ENCODE measurements around the gene GABBR2.

Gene GABBR2

DNA sequence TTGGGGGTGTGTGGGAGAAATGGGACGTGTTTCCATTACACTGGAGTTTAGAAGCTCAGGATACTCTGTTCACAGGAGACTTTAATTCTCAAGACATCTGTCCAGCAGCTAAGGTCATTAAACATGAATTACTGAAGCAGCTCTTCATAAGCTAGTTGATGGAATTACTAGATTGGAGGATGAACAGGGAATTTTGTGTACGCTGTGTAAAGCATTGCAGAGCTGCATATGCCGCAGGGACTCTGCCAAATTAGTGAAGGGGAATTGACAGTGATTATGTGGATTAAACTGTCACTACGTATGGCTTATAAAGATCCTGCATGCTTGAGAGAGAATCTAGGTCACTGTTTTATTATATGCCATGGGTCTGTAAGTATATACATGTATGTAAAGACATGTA is 275.8 kb downstream of the GABBR2 start:
- DNase-seq (ENCODE audit: low read depth) = no peak

DNA sequence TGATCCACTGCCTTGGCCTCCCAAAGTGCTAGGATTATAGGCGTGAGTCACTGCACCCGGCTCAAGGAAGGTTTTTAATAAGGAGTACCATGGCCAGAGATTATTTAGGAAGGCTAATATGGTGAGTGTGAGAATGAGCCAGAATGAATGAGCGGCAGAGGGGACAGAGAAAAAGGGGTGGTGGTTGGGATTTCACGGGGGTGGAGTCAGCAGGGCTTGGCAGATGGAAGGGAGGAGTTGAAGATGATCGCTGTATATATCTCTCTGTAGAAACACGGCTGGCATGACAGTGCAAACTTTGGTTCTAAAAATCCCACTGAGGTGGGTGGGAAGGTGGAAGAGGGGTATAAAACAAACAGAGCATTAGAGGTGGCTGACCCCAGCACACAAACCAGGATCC is 276.6 kb downstream of the GABBR2 start:
- DNase-seq (ENCODE audit: low read depth) = no peak

DNA sequence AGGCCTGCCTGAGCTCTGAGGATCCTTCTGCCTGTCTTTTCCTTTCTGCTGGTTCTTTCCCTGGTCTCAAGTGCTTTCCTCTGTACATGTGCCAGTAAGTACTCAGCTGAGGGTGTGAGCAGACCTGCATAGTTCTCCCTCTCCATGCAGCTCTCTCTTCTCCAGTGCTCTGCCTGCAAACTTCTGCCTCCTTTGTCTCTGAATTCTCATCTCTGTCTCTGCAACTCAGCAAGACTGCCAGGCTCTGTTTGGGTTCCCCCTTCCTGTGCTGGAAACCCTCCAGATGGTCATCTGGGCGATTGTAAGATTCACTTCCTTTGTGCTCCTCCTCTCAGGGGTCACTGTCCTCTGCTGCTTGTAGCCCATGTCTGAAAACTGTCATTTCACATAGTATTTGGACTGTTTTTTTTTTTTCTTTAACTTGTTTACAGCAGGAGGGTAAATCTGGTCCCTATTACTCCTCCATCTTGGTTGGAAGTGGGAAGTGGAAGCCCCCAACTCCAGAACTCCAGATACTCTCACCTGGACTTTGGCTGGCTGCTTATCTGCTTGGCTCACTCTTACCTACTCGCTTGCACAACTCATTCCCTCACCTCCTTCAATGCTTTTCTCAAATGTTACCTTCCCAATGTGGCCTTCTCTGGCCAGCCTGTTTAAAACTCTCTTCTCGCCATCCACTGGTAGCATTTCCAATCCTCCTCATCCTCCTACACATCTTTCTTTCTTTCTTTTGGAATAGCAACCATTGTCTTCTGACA is 278.0 kb downstream of the GABBR2 start:
- no peak for DNase-seq (ENCODE audit: low read depth)

DNA sequence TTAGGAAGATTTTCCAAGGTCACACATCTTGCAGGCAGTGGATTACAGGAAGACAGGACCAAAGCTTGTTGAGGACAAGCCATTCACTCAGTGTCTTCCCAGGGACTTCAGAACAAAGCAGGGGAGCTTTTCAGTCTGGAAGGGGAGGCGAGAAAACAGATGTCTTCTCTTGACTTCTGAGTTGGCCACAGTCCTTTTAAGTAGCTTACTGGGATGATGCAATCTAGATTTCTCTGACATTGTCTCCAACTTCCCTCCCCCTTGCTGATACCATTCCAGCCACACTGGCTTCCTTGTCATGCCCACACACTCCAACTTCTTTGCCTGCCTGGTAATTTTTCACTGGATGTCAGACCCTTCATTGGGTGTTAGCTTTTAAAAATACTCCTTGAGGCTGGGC is 279.1 kb downstream of the GABBR2 start:
- DNase-seq (ENCODE audit: low read depth) = no peak

DNA sequence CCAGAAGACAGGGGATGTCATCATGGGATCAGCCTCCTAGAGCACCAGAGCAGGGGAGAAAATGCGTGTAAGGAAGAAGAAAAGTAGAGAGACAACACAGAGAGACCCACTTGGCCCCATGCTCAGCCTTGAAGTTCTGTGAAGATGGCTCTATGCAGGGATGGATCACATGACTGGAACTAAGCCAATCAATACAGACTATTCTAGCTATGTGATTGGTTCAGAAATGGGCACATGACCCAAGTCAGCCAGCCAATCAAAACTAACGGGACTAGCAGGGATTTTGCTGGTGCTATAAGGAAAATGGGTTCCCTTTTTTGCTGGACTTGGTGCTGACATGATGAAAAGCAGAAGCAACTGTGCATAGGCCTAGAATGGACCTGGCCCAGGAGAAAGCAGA is 280.3 kb downstream of the GABBR2 start:
- no peak for DNase-seq (ENCODE audit: low read depth)

DNA sequence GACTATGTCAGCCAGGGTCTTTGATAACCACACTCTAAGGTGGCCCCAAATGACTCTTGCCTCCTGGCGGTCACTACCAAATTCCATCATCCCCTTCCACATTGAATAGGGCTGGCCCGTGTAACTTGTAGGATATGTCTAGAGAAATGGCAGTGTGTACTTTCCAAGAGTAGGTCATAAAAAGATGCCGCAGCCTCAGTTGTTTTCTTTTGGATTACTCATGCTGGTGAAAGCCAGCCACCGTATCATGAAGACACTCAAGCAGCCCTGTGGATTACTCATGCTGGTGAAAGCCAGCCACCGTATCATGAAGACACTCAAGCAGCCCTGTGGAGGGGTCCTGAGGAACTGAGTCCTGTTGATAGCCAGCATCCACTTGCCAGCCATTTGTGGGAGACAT is 281.2 kb downstream of the GABBR2 start:
- DNase-seq (ENCODE audit: low read depth) = no peak

DNA sequence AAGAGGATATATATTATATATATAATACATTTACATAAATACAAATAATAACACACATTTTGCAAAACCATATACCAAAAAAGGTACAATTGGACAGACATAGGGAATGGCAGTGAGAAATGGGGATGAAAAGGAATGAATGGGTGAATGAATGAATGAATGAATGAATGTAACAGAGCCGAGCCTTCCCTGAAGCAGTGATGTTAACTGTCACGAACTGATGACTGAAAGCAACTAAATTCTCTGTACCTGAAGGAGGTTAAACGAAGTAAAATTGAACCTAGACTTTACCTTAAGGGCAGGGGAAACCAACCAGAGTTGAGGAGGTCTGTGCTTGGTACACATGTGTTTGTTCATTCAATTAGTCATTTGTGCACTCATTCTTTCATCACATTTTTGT is 283.7 kb downstream of the GABBR2 start:
- DNase-seq (ENCODE audit: low read depth) = no peak

DNA sequence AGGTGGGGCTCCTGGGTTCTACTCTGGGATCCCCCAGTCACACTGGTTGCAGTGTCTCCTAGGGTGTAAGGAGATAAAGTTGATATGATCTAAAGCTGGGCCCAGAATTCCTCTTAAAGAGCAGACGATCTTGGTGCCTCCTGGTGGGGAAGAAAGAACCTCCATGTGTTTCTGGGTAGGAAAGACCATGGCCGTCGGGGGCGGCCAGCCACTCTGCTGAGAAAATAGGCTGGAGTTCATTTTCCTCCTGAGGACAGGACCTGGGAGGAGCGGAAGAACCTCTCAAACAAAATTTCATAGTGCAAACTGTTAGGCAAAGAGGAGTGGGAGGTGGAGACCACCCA is 289.5 kb downstream of the GABBR2 start:
- DNase-seq (ENCODE audit: low read depth) = no peak

DNA sequence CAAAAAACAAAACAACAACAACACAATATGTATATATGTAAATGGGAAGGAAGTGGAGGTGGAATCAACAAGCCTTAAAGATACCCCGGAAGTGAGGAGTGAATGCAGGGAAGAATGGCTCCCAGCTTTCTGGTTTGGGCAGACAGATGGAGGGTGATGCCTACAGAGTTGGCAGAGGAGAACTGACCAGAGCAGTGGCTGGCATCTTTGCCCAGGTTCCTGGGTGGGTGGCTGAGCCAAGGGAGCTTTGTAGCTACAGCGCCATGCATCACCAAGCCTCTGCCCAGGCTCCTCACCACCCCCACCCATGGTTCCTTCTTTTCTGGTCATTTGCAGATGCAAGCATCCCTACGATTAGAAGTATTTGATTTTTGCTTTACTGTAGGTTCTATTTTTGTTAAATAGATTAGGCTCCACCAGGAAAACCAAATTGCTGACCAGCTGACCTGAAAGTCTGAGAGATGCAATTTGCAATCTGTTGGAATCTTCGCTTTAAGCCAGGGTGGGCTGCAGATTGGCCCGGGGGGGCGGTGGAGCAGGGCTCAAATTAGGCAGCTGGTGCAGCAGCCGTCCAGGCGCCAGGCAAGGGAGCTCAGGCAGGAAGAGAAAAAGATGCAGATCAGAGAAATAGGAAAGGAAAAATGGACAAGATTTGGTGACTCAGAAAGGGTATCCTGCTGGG is 290.0 kb downstream of the GABBR2 start:
- DNase-seq (ENCODE audit: low read depth) = no peak

DNA sequence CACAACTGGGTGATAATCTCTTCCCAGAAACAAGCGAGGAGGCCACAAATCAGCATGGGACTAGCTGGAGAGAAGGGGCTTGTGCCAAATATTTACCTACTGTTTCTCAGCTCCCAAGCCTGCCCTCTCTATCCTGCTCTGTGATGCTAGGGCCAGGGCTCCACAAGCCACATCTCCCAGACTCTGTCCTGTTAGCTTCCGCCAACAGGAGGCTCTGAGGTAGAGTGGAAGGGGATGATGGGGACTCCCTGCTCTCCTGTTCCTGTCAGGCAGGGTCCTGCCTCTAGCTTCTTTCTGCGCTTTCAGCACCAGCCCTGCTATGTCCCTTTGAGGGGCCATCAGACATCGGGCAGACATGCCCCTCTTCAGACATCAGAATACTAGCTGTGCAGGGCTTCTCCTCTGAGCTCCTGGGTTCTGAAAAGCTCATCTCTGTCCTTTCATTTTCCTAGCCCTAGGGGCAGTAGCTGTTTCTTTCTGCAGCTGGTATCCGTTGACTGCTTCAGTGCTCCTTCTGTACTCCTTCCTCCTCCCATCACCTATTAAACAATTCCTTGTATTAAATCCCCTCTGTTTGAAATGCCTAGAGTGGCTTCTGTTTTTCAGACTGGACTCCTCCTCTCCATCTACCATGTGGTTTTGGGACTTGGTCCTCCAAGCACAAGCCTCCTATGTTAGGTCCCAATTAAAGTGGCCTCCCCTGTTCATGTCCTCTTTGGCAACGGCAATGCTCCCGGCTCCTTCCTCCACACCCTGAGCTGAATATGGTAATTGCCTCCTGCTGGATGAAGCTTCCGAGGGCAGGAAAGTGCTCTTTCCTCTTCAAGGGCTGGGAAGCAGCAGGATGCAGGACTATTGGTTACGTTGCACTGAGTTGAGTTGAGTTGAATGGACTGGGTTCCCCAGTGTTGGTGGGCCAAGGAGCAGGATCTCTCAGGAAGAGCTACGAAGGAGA is 292.2 kb downstream of the GABBR2 start:
- no peak for DNase-seq (ENCODE audit: low read depth)

DNA sequence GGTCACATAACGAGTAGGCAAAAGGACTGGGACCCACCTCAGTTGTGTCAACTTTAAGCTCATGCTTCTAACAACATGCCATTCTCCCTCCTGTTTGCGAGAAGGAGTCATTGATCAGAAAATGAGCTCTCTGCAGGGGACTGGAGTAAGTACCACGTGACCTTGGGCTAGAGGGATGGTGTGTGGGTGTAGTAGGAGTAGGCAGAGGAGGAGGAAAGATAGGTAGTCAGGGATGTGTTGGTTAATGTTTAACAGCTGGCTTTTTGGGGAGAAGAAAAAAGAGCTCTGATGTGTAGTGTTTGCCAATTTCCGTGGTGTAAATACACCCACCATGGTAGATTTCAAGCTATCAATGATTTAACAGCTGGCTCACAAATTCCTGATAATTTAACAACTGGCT is 293.0 kb downstream of the GABBR2 start:
- DNase-seq (ENCODE audit: low read depth) = no peak

DNA sequence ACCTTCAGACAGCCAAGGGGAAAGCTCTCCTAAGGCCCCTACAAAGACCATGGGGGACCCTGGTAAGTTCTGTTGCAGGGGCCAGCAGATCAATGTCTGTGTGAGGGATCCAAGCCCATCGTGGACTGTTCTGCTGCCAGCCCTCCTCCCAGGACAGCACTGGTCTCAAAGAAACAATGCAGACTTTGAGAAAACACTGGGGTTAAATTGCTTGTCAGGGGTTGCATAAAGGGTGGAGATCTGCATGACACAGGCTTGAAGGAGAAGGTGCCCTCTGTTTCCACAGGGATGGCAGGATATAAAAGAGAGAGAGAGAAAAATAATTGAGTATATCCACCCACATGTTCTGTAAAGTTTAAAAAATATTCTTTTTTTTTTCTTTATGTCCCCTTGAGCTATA is 295.7 kb downstream of the GABBR2 start:
- DNase-seq (ENCODE audit: low read depth) = no peak

DNA sequence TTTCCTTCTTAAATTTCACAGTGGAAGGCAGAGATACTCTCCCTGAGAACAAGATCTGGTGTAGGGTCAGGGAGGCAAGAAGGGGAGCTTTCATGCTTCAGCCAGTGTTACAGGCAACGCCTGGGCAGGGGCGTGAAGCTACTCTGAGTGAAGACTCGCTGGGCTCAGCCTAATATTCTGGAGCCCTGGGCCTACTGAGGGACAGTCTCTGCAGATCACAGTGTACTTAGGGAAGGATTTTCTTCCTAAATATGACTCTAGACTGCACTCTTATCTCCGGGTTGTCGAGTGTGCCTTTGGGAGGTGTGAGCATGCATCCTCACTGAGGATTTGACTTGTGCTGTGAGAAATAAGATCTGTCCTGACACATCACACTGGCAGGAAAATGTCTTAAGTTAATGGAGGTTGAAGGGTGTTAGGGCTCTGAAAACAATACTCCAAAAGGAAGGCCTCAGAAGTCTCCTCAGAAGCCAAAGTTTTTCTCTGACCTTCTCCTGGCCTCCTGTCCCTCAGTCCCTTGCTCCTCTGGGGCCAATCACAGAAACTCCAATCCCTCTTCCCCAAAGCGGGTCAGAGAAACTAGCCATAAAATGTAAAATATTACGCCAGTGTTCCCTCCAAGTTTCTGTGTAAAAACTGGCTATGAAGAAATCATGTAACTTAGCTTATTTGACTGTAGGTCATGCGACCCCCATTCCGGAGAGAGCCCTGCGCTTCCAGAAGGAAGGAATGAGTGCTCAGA is 296.5 kb downstream of the GABBR2 start:
- no peak for DNase-seq (ENCODE audit: low read depth)

DNA sequence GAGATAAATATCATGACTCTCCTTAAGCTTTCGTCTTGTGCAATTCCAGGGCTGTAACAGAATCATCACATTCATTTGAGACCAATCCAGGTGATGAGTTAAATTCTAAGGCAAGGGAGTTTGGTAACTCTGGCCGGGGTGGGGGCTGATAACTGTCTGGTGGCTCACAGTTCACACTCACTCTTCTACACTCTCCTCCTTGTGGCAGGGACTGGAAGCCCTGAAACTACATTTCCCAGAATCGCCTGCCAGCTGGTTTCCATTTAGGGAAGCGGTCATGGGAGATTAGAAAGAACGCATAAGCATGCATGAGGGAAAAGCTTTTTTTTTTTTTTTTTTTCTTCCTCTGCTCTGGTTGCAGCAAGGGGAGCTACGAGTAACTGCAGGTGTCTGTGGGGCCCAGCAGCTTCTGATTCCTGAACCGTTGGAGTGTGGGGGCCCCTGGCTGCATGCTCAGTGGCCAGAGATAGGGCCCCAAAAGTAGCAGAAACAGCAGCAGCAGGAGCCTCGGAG is 298.5 kb downstream of the GABBR2 start:
- no peak for DNase-seq (ENCODE audit: low read depth)

DNA sequence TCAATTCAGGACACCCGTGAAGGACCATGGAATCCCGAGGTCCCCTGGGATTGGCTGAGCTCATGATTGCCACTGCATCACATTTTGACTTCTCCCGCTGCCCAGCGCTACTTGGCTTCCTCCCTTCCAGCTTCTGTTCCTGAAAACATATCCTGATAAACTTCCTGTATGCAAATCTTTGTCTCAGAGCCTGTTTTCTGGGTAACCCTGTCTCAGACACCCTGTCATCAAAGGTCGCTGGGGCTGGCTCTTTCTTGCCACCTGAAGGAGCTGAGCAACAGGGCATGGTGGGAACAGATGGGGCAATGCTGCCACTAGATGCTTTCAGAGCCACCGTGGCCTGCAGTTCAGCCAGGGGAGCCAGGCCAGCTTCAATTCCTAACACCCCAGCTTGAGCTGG is 299.0 kb downstream of the GABBR2 start:
- no peak for DNase-seq (ENCODE audit: low read depth)

DNA sequence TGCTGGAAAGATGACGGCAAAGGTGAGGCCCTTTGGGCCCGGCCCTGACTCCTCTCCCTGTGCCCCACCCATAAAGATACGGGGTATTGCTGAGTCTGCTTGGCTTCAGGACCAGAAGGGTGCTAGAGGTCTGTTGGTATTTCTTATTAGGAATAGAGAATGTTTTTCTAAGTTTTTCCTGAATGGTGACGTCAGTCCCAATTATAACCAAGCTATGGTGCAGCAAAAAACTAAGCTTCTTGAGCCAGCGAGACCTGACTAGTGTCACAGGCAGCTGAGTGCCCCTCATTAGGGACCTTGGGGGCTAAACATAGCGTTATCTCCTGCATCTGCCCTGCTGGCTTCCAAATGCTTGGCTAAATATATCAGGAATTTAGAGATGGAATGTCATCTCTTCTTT is 302.3 kb downstream of the GABBR2 start:
- DNase-seq (ENCODE audit: low read depth) = no peak

DNA sequence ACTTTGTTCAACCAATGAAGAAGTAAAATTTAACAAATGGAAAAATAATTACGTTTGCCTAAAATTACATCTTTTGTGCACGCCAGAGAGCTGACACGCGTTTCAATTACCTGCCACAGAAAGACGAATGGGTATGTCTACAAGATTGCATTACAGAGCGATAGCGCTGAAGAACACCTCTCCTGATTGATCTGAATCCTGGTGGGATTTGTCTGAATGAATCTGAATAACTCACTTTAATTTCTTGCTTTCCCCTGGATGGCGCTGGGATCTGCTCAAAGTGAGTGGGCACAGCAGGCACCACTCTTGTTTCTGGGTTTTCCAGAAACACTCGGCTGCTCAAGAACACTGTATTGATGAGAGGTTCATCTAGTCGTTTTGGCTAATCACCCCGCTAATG is 304.5 kb downstream of the GABBR2 start:
- DNase-seq (ENCODE audit: low read depth) = no peak

DNA sequence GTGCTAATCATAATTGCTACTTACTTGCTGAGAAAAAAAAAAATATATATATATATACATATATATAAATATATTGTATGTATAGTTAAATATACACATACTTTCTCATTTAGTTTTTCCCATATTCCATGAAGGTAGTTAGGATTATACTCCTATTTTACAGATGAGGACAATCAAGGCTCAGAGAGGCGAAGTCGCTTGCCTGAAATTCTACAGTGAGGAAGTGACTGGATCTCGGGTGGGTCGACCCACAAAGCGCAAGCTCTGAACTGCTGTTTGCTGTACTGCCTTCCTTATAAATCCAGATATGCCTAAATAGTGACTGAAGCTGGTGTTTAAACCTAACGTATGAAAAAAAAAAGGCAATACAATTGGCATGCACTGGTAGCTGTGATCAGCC is 305.0 kb downstream of the GABBR2 start:
- DNase-seq (ENCODE audit: low read depth) = no peak

DNA sequence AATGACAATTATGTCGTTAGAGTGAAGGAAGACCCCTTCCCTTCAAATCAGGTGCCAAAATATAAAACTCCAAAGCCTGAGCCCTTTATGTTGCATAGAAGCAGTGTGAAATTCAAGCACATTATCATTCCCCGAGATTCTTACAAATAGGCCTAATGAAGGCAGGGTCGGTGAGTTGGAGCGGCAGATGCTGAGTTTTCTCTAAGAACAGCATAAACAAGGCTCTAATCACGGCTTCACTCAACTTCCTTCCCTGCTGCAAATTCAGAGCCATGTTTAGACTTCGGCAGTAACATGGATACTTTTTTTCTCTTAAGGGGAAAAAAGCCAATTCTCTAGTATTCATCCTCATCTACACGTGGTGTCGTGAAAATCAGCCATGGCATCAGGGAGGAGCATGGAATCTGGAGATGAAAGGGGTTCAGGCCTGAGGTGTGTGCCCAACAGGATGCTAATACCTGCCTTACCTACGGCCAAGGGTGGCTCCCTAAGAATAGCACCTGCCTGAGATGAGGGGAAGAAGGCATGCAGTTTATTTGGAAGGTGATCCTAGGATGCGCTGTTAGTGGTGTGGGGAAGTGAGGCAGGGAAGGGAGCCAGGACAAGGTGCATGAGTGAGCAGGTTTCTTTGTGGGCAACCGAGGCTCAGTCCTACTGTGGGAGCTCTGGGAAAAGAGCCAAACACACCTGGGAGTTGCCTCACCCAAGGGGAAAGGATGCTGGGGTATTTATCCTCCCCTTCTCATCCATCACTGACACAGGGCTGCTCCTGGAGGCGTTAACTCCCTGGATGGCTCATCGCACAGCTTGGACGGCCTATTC is 306.5 kb downstream of the GABBR2 start:
- DNase-seq (ENCODE audit: low read depth) = no peak

DNA sequence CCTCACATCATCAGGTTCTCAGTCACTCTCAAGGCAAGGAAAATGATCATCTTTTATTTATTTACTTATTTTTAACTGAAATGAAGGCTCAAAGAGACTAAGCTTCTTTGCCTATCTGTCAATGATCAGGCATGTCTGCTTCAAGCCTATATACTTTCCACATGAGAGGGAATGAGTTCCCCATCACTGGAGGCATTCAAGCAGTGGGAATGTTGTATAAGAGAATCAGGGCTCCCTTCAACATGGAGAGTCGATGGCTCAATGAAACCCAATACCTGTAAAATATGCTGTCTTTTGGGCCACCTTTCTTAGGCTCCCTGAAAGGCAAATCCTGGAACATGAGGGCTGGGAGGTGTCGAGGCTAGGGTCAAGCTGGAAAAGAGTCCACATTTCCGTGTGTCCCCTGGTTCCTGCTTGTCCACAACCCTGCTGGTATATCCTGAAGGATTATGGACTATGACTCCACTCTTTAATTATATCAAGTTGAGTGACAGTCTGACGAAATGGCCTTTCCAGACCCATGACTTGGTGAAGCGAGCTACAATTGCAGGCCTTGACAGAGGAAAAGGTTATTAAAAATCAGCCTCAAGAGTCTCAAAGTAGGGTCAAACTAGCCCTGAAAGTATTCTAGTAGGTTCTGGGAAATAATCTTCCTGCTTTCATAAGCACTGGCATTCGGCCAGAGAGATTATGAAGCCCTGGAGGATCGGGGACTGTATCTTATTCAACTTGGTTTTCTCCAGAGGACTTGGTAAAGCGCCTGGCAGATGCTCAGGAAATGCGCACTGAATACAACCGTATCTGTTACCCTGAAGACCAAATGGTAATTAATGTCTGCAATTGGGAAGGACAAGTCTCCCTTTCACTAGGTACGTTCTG is 307.4 kb downstream of the GABBR2 start:
- no peak for DNase-seq (ENCODE audit: low read depth)
